WTC11 (cell line): Measurements from ENCODE around the gene NHERF1. TPM values are rescaled to one million over a fixed set of nuclear protein-coding genes. Genes with fewer than 3 reads are reported as not detected.

Experiments
- ATAC-seq: fragments of 200-7000 bp; cut with Tn5 transposase; 2 replicates; pipeline ENCODE4 v1.10.0; 2021; ENCODE audit warnings: mild to moderate bottlenecking, moderate library complexity
- CTCF ChIA-PET: fragments of 300-600 bp; sonication (Branson Sonifier 250); formaldehyde crosslinking; loops from one replicate; lab custom pipeline; 2021; ENCODE audit warnings: antibody characterized with exemption; lab: Charles Lee
- POLR2A ChIA-PET: fragments of 350-600 bp; sonication (Branson Sonifier 250); formaldehyde crosslinking; loops from one replicate; lab custom pipeline; 2021; ENCODE audit warnings: antibody characterized with exemption; lab: Charles Lee
- DNase-seq: peaks from one replicate; pipeline ENCODE4 v3.0.0; 2021; ENCODE audit warnings: low spot score
- H3K27ac Mint-ChIP-seq: 2 replicates; pipeline ENCODE4 v1.8.0; 2021; ENCODE audit warnings: mixed read lengths
- H3K27me3 Mint-ChIP-seq: 2 replicates; pipeline ENCODE4 v1.8.0; 2021; ENCODE audit warnings: low read depth, mild to moderate bottlenecking, moderate library complexity, mixed read lengths
- H3K36me3 Mint-ChIP-seq: 2 replicates; pipeline ENCODE4 v1.8.0; 2021; ENCODE audit warnings: mixed read lengths
- H3K4me1 Mint-ChIP-seq: 2 replicates; pipeline ENCODE4 v1.8.0; 2022; ENCODE audit warnings: mixed read lengths
- H3K4me3 Mint-ChIP-seq: 2 replicates; pipeline ENCODE4 v1.8.0; 2021; ENCODE audit warnings: mild to moderate bottlenecking, moderate library complexity, mixed read lengths
- H3K9me3 Mint-ChIP-seq: 2 replicates; pipeline ENCODE4 v1.8.0; 2021; ENCODE audit warnings: mixed read lengths
- CBFB ChIP-seq: sonication (generic); formaldehyde crosslinking; IDR thresholded peaks from 2 replicates; pipeline ENCODE4 v1.8.1; 2022; ENCODE audit warnings: mild to moderate bottlenecking, low read depth, missing genetic modification reagents
- ELF4 ChIP-seq: sonication (generic); formaldehyde crosslinking; IDR thresholded peaks from 2 replicates; pipeline ENCODE4 v1.8.1; 2022; ENCODE audit warnings: low read depth, mild to moderate bottlenecking, moderate library complexity, missing genetic modification reagents
- GRHL2 ChIP-seq: fragments of 250-450 bp; sonication (Bioruptor Pico); IDR thresholded peaks from 2 replicates; pipeline ENCODE4 v1.8.0; 2022; ENCODE audit warnings: mild to moderate bottlenecking, moderate library complexity; ENCODE audit not compliant: insufficient replicate concordance, severe bottlenecking
- IRF2 ChIP-seq: sonication (generic); formaldehyde crosslinking; IDR thresholded peaks from 2 replicates; pipeline ENCODE4 v1.8.0; 2022; ENCODE audit warnings: low read depth, missing genetic modification reagents, borderline replicate concordance
- NFATC4 ChIP-seq: fragments of 250-450 bp; sonication (Bioruptor Pico); IDR thresholded peaks from 2 replicates; pipeline ENCODE4 v1.9.0; 2021; ENCODE audit warnings: mild to moderate bottlenecking
- NFYB ChIP-seq: sonication (generic); formaldehyde crosslinking; conservative IDR thresholded peaks from 2 replicates; pipeline ENCODE4 v1.8.0; 2022; ENCODE audit warnings: low read depth, missing genetic modification reagents
- NR1H2 ChIP-seq: sonication (generic); formaldehyde crosslinking; IDR thresholded peaks from 2 replicates; pipeline ENCODE4 v1.9.0; 2021; ENCODE audit warnings: mild to moderate bottlenecking, moderate library complexity, missing genetic modification reagents
- NR2C2 ChIP-seq: sonication (generic); formaldehyde crosslinking; IDR thresholded peaks from 2 replicates; pipeline ENCODE4 v1.8.0; 2022; ENCODE audit warnings: mild to moderate bottlenecking, missing genetic modification reagents
- SMAD4 ChIP-seq: sonication (generic); formaldehyde crosslinking; IDR thresholded peaks from 2 replicates; pipeline ENCODE4 v1.8.0; 2022; ENCODE audit warnings: mild to moderate bottlenecking, missing genetic modification reagents
- ZNF138 ChIP-seq: sonication (generic); formaldehyde crosslinking; conservative IDR thresholded peaks from 2 replicates; pipeline ENCODE4 v1.8.1; 2022; ENCODE audit warnings: mild to moderate bottlenecking, moderate library complexity, missing genetic modification reagents
- total RNA-seq: library from RNA; stranded (reverse); gene quantifications from 3 replicates; pipeline ENCODE4 v1.2.3, GENCODE V29; 2021
- TF ChIP-seq, protein P1 (sequence below): sonication (generic); formaldehyde crosslinking; IDR thresholded peaks from 2 replicates; pipeline ENCODE4 v1.8.1; 2023; ENCODE audit warnings: mild to moderate bottlenecking, missing genetic modification reagents
- TF ChIP-seq, protein P2 (sequence below): fragments of 200-600 bp; IDR thresholded peaks from 2 replicates; pipeline ENCODE4 v1.8.0; 2022; ENCODE audit warnings: antibody characterized with exemption
- TF ChIP-seq, protein P3 (sequence below): sonication (generic); formaldehyde crosslinking; IDR thresholded peaks from 2 replicates; pipeline ENCODE4 v1.8.1; 2022; ENCODE audit warnings: mild to moderate bottlenecking, moderate library complexity, missing genetic modification reagents
- TF ChIP-seq, protein P4 (sequence below): sonication (generic); formaldehyde crosslinking; IDR thresholded peaks from 2 replicates; pipeline ENCODE4 v1.8.0; 2022; ENCODE audit warnings: mild to moderate bottlenecking, missing genetic modification reagents
- TF ChIP-seq, protein P5 (sequence below): sonication (generic); formaldehyde crosslinking; IDR thresholded peaks from 2 replicates; pipeline ENCODE4 v1.8.0; 2022; ENCODE audit warnings: mild to moderate bottlenecking, missing genetic modification reagents
- TF ChIP-seq, protein P6 (sequence below): sonication (generic); formaldehyde crosslinking; IDR thresholded peaks from 2 replicates; pipeline ENCODE4 v1.8.0; 2023; ENCODE audit warnings: mild to moderate bottlenecking, missing genetic modification reagents
- TF ChIP-seq, protein P7 (sequence below): sonication (generic); formaldehyde crosslinking; conservative IDR thresholded peaks from 2 replicates; pipeline ENCODE4 v1.8.1; 2022; ENCODE audit warnings: mild to moderate bottlenecking, missing genetic modification reagents
- TF ChIP-seq, protein P8 (sequence below): sonication (generic); formaldehyde crosslinking; IDR thresholded peaks from 2 replicates; pipeline ENCODE4 v1.8.1; 2022; ENCODE audit warnings: low read depth, mild to moderate bottlenecking, moderate library complexity, missing genetic modification reagents, borderline replicate concordance

Gene NHERF1
- total RNA-seq, 1 experiment from 2014 or later, result 111 TPM

DNA sequence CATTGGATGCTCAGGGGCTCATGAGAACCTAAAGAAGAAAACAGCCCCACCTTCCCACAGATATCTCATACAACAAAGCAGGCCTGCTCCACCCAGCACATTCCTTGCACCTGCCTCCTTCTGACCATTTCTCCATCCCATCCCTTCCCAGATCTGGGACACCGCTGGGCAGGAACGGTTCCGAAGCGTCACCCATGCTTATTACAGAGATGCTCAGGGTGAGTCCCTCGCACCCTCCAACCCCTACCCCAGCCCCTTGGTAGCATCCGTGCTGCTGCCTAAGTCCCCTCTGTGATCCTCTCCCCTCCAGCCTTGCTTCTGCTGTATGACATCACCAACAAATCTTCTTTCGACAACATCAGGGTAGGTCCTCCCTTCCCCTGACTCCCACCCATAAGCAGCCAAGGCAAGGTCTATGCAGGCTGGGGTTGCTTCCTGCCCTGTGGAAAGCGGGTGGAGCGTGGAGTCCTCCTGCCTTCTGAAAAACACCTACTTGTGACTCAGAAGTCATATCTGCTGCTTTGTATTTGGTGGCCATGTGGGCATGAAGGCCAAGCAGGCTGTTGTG lies 5.4 kb upstream of the NHERF1 start (continued):
- TF ChIP-seq, protein P1, sequence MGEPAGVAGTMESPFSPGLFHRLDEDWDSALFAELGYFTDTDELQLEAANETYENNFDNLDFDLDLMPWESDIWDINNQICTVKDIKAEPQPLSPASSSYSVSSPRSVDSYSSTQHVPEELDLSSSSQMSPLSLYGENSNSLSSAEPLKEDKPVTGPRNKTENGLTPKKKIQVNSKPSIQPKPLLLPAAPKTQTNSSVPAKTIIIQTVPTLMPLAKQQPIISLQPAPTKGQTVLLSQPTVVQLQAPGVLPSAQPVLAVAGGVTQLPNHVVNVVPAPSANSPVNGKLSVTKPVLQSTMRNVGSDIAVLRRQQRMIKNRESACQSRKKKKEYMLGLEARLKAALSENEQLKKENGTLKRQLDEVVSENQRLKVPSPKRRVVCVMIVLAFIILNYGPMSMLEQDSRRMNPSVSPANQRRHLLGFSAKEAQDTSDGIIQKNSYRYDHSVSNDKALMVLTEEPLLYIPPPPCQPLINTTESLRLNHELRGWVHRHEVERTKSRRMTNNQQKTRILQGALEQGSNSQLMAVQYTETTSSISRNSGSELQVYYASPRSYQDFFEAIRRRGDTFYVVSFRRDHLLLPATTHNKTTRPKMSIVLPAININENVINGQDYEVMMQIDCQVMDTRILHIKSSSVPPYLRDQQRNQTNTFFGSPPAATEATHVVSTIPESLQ (CRISPR knock-in tag), result no peak
- TF ChIP-seq, protein P2, sequence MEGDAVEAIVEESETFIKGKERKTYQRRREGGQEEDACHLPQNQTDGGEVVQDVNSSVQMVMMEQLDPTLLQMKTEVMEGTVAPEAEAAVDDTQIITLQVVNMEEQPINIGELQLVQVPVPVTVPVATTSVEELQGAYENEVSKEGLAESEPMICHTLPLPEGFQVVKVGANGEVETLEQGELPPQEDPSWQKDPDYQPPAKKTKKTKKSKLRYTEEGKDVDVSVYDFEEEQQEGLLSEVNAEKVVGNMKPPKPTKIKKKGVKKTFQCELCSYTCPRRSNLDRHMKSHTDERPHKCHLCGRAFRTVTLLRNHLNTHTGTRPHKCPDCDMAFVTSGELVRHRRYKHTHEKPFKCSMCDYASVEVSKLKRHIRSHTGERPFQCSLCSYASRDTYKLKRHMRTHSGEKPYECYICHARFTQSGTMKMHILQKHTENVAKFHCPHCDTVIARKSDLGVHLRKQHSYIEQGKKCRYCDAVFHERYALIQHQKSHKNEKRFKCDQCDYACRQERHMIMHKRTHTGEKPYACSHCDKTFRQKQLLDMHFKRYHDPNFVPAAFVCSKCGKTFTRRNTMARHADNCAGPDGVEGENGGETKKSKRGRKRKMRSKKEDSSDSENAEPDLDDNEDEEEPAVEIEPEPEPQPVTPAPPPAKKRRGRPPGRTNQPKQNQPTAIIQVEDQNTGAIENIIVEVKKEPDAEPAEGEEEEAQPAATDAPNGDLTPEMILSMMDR, result no peak
- TF ChIP-seq, all 79 proteins: peak for 0

DNA sequence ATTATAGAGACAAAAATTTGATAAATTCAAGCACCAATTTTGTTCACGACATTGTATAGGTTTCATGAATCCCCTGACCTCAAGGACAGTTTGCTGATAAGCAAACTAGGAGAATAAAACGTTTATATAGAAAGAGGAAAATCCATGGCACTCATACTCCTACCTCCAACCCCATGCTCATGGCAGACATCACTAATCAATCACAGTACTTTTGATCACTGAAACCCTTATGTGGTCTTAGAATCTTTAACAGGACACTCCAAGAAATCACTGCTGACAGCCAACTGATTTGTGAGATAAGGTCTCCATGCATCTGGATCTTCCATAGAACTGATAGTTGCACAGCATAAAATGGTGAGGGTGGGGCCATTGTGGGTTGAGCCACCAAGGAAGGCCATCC lies 4.7 kb upstream of the NHERF1 start:
- Mint-ChIP-seq H3K9me3 (peaks cover 7% of the 10 kb centered on the region; the same call in 1 of the 2 replicates), H3K4me3 (no peak overlapping the region), H3K27me3 (peaks cover 6% of the 10 kb centered on the region), H3K4me1 (peaks cover 52% of the 10 kb centered on the region), H3K27ac (no peak overlapping the region), H3K36me3 (no peaks in the 10 kb centered on the region)
- no peak for ATAC-seq
- TF ChIP-seq IRF2 (no peak), ZNF138 (CRISPR knock-in tag) (no peak), NFYB (no peak), ELF4 (CRISPR knock-in tag) (no peak), GRHL2 (CRISPR knock-in tag) (no peak), SMAD4 (CRISPR knock-in tag) (no peak), NR1H2 (CRISPR knock-in tag) (no peak), NR2C2 (CRISPR knock-in tag) (no peak), CBFB (CRISPR knock-in tag) (no peak), NFATC4 (no peak)
- TF ChIP-seq, protein P3, sequence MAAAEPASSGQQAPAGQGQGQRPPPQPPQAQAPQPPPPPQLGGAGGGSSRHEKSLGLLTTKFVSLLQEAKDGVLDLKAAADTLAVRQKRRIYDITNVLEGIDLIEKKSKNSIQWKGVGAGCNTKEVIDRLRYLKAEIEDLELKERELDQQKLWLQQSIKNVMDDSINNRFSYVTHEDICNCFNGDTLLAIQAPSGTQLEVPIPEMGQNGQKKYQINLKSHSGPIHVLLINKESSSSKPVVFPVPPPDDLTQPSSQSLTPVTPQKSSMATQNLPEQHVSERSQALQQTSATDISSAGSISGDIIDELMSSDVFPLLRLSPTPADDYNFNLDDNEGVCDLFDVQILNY (CRISPR knock-in tag), result no peak
- TF ChIP-seq, protein P4, sequence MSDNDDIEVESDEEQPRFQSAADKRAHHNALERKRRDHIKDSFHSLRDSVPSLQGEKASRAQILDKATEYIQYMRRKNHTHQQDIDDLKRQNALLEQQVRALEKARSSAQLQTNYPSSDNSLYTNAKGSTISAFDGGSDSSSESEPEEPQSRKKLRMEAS (CRISPR knock-in tag), result no peak
- TF ChIP-seq, protein P5, sequence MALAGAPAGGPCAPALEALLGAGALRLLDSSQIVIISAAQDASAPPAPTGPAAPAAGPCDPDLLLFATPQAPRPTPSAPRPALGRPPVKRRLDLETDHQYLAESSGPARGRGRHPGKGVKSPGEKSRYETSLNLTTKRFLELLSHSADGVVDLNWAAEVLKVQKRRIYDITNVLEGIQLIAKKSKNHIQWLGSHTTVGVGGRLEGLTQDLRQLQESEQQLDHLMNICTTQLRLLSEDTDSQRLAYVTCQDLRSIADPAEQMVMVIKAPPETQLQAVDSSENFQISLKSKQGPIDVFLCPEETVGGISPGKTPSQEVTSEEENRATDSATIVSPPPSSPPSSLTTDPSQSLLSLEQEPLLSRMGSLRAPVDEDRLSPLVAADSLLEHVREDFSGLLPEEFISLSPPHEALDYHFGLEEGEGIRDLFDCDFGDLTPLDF, result no peak
- TF ChIP-seq, protein P6, sequence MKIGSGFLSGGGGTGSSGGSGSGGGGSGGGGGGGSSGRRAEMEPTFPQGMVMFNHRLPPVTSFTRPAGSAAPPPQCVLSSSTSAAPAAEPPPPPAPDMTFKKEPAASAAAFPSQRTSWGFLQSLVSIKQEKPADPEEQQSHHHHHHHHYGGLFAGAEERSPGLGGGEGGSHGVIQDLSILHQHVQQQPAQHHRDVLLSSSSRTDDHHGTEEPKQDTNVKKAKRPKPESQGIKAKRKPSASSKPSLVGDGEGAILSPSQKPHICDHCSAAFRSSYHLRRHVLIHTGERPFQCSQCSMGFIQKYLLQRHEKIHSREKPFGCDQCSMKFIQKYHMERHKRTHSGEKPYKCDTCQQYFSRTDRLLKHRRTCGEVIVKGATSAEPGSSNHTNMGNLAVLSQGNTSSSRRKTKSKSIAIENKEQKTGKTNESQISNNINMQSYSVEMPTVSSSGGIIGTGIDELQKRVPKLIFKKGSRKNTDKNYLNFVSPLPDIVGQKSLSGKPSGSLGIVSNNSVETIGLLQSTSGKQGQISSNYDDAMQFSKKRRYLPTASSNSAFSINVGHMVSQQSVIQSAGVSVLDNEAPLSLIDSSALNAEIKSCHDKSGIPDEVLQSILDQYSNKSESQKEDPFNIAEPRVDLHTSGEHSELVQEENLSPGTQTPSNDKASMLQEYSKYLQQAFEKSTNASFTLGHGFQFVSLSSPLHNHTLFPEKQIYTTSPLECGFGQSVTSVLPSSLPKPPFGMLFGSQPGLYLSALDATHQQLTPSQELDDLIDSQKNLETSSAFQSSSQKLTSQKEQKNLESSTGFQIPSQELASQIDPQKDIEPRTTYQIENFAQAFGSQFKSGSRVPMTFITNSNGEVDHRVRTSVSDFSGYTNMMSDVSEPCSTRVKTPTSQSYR (CRISPR knock-in tag), result no peak
- TF ChIP-seq, protein P7, sequence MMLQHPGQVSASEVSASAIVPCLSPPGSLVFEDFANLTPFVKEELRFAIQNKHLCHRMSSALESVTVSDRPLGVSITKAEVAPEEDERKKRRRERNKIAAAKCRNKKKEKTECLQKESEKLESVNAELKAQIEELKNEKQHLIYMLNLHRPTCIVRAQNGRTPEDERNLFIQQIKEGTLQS, result no peak
- TF ChIP-seq, protein P8, sequence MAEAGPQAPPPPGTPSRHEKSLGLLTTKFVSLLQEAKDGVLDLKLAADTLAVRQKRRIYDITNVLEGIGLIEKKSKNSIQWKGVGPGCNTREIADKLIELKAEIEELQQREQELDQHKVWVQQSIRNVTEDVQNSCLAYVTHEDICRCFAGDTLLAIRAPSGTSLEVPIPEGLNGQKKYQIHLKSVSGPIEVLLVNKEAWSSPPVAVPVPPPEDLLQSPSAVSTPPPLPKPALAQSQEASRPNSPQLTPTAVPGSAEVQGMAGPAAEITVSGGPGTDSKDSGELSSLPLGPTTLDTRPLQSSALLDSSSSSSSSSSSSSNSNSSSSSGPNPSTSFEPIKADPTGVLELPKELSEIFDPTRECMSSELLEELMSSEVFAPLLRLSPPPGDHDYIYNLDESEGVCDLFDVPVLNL, result no peak
- no peak for DNase-seq
- POLR2A ChIA-PET, result no interaction called here
- CTCF ChIA-PET, result interaction anchor here (0.8 to 4.5 kb wide), 16 partner anchors 7 to 364 kb away, joined by 3 to 262 read pairs (median 17); partner anchors contain the start of genes GRIN2C, NAT9 and RAB37
